ENCODE measurements around the gene SLC22A2. TPM values are rescaled to one million over a fixed set of nuclear protein-coding genes. Genes with fewer than 3 reads are reported as not detected.

The SLC22A2 gene
- total and polyA plus RNA-seq, 4 experiments from 2014 or later = not detected

- Histone ChIP-seq H3K9me3 (ENCODE audit: control insufficient read depth in 1 of 2, low read length in 2 of 2) (no peaks in the 10 kb centered on the region), H3K36me3 (ENCODE audit: insufficient read depth, low read length) (no peaks in the 10 kb centered on the region), H3K27me3 (ENCODE audit: insufficient read depth, low read length) (no peaks in the 10 kb centered on the region), H3K27ac (ENCODE audit: low read depth, low read length) (no peak overlapping the region), H3K4me3 (ENCODE audit: low read length in 2 of 2) (no peak overlapping the region), H3K4me1 (ENCODE audit: insufficient read depth, low read length) (no peaks in the 10 kb centered on the region)
- Mint-ChIP-seq H3K9me3 (no peaks in the 10 kb centered on the region), H3K4me1 (no peaks in the 10 kb centered on the region), H3K27me3 (peaks cover 15% of the 10 kb centered on the region in 2 donors), H3K36me3 (no peaks in the 10 kb centered on the region), H3K4me3 (no peak overlapping the region), H3K27ac (no peak overlapping the region)
- ChIA-PET CTCF (ENCODE audit: partially characterized antibody) (no interaction called here), POLR2A (ENCODE audit: partially characterized antibody) (no interaction called here)
- intact Hi-C loops (cut with micrococcal nuclease) = no loop called here
- DNase-seq = no peak
Observed at GRCh38 chr6:160259143-160259425, 463 bp upstream of the SLC22A2 start.

GRCh38 chr6:160256445-160256844 lies 2.2 kb downstream of the SLC22A2 start:
- no peaks in the 10 kb centered on the region for H3K9me3 Mint-ChIP-seq
- no peak overlapping the region for H3K4me3 Mint-ChIP-seq
- ChIA-PET CTCF (ENCODE audit: partially characterized antibody) (no interaction called here), POLR2A (ENCODE audit: partially characterized antibody) (no interaction called here)
- no peaks in the 10 kb centered on the region for H3K36me3 ChIP-seq (ENCODE audit: insufficient read depth, low read length)
- intact Hi-C loops (cut with micrococcal nuclease) = no loop called here
- DNase-seq = no peak
- H3K36me3 Mint-ChIP-seq = no peaks in the 10 kb centered on the region
- H3K9me3 ChIP-seq (ENCODE audit: control insufficient read depth in 1 of 2, low read length in 2 of 2) = no peaks in the 10 kb centered on the region
- no peak overlapping the region for H3K27ac Mint-ChIP-seq
- no peaks in the 10 kb centered on the region for H3K4me1 Mint-ChIP-seq
- peaks cover 12 to 20% of the 10 kb centered on the region in 2 donors for H3K27me3 Mint-ChIP-seq
- H3K27ac ChIP-seq (ENCODE audit: low read depth, low read length) = no peak overlapping the region
- no peaks in the 10 kb centered on the region for H3K4me1 ChIP-seq (ENCODE audit: insufficient read depth, low read length)
- no peak overlapping the region for H3K4me3 ChIP-seq (ENCODE audit: low read length in 2 of 2)
- H3K27me3 ChIP-seq (ENCODE audit: insufficient read depth, low read length) = no peaks in the 10 kb centered on the region

- ChIA-PET CTCF (ENCODE audit: partially characterized antibody) (no interaction called here), POLR2A (ENCODE audit: partially characterized antibody) (no interaction called here)
- intact Hi-C loops (cut with micrococcal nuclease) = no loop called here
- Mint-ChIP-seq H3K27ac (no peak overlapping the region), H3K36me3 (no peaks in the 10 kb centered on the region), H3K4me1 (no peaks in the 10 kb centered on the region), H3K27me3 (peaks cover 11 to 20% of the 10 kb centered on the region in 2 donors), H3K9me3 (no peaks in the 10 kb centered on the region), H3K4me3 (no peak overlapping the region)
- Histone ChIP-seq H3K9me3 (ENCODE audit: control insufficient read depth in 1 of 2, low read length in 2 of 2) (no peaks in the 10 kb centered on the region), H3K4me1 (ENCODE audit: insufficient read depth, low read length) (no peaks in the 10 kb centered on the region), H3K4me3 (ENCODE audit: low read length in 2 of 2) (no peak overlapping the region), H3K27ac (ENCODE audit: low read depth, low read length) (no peak overlapping the region), H3K27me3 (ENCODE audit: insufficient read depth, low read length) (no peaks in the 10 kb centered on the region), H3K36me3 (ENCODE audit: insufficient read depth, low read length) (no peaks in the 10 kb centered on the region)
- DNase-seq = no peak
Observed at GRCh38 chr6:160254467-160255312, 3.9 kb downstream of the SLC22A2 start.

GRCh38 chr6:160253714-160254113 lies 4.9 kb downstream of the SLC22A2 start:
- no peak overlapping the region for H3K27ac ChIP-seq (ENCODE audit: low read depth, low read length)
- intact Hi-C loops (cut with micrococcal nuclease) = no loop called here
- no peaks in the 10 kb centered on the region for H3K27me3 ChIP-seq (ENCODE audit: insufficient read depth, low read length)
- no peaks in the 10 kb centered on the region for H3K4me1 ChIP-seq (ENCODE audit: insufficient read depth, low read length)
- ChIA-PET POLR2A (ENCODE audit: partially characterized antibody) (no interaction called here), CTCF (ENCODE audit: partially characterized antibody) (no interaction called here)
- Mint-ChIP-seq H3K36me3 (no peaks in the 10 kb centered on the region), H3K4me1 (no peaks in the 10 kb centered on the region), H3K27me3 (peaks cover 6 to 17% of the 10 kb centered on the region in 2 donors), H3K27ac (no peak overlapping the region), H3K4me3 (no peak overlapping the region), H3K9me3 (no peaks in the 10 kb centered on the region)
- H3K9me3 ChIP-seq (ENCODE audit: control insufficient read depth in 1 of 2, low read length in 2 of 2) = no peaks in the 10 kb centered on the region
- no peaks in the 10 kb centered on the region for H3K36me3 ChIP-seq (ENCODE audit: insufficient read depth, low read length)
- DNase-seq = no peak
- no peak overlapping the region for H3K4me3 ChIP-seq (ENCODE audit: low read length in 2 of 2)

- H3K4me1 ChIP-seq (ENCODE audit: insufficient read depth, low read length) = no peaks in the 10 kb centered on the region
- H3K4me1 Mint-ChIP-seq = no peaks in the 10 kb centered on the region
- intact Hi-C loops (cut with micrococcal nuclease) = no loop called here
- no peaks in the 10 kb centered on the region for H3K9me3 ChIP-seq (ENCODE audit: control insufficient read depth in 1 of 2, low read length in 2 of 2)
- H3K9me3 Mint-ChIP-seq = no peaks in the 10 kb centered on the region
- CTCF ChIA-PET (ENCODE audit: partially characterized antibody) = no interaction called here
- no peak overlapping the region for H3K27ac ChIP-seq (ENCODE audit: low read depth, low read length)
- no peak overlapping the region for H3K4me3 Mint-ChIP-seq
- no peaks in the 10 kb centered on the region for H3K36me3 Mint-ChIP-seq
- no peaks in the 10 kb centered on the region for H3K36me3 ChIP-seq (ENCODE audit: insufficient read depth, low read length)
- DNase-seq = no peak
- POLR2A ChIA-PET (ENCODE audit: partially characterized antibody) = no interaction called here
- no peak overlapping the region for H3K4me3 ChIP-seq (ENCODE audit: low read length in 2 of 2)
- H3K27ac Mint-ChIP-seq = no peak overlapping the region
- peaks cover 6 to 19% of the 10 kb centered on the region in 2 donors for H3K27me3 Mint-ChIP-seq
- no peaks in the 10 kb centered on the region for H3K27me3 ChIP-seq (ENCODE audit: insufficient read depth, low read length)
Observed at GRCh38 chr6:160253292-160253691, 5.3 kb downstream of the SLC22A2 start.

- no peak overlapping the region for H3K27ac Mint-ChIP-seq
Observed at GRCh38 chr6:160252073-160252813, 6.4 kb downstream of the SLC22A2 start.

GRCh38 chr6:160249671-160250070 lies 8.9 kb downstream of the SLC22A2 start:
- Mint-ChIP-seq H3K4me1 (no peaks in the 10 kb centered on the region), H3K27me3 (peaks cover 8 to 16% of the 10 kb centered on the region in 2 donors), H3K36me3 (no peaks in the 10 kb centered on the region), H3K4me3 (no peak overlapping the region), H3K27ac (no peak overlapping the region), H3K9me3 (no peaks in the 10 kb centered on the region)
- intact Hi-C loops (cut with micrococcal nuclease) = no loop called here
- DNase-seq = no peak
- no peaks in the 10 kb centered on the region for H3K4me1 ChIP-seq (ENCODE audit: insufficient read depth, low read length)
- ChIA-PET POLR2A (ENCODE audit: partially characterized antibody) (no interaction called here), CTCF (ENCODE audit: partially characterized antibody) (no interaction called here)
- H3K36me3 ChIP-seq (ENCODE audit: insufficient read depth, low read length) = no peaks in the 10 kb centered on the region
- H3K27me3 ChIP-seq (ENCODE audit: insufficient read depth, low read length) = no peaks in the 10 kb centered on the region
- H3K4me3 ChIP-seq (ENCODE audit: low read length in 2 of 2) = no peak overlapping the region
- H3K27ac ChIP-seq (ENCODE audit: low read depth, low read length) = no peak overlapping the region
- no peaks in the 10 kb centered on the region for H3K9me3 ChIP-seq (ENCODE audit: control insufficient read depth in 1 of 2, low read length in 2 of 2)

More at GRCh38 chr6:160252073-160252813, 6.4 kb downstream of the SLC22A2 start:
- intact Hi-C loops (cut with micrococcal nuclease) = no loop called here
- no peak for DNase-seq
- no peaks in the 10 kb centered on the region for H3K36me3 Mint-ChIP-seq
- H3K27me3 Mint-ChIP-seq = peaks cover 8 to 17% of the 10 kb centered on the region in 2 donors
- H3K4me3 Mint-ChIP-seq = no peak overlapping the region
- ChIA-PET CTCF (ENCODE audit: partially characterized antibody) (no interaction called here), POLR2A (ENCODE audit: partially characterized antibody) (no interaction called here)
- Histone ChIP-seq H3K4me3 (ENCODE audit: low read length in 2 of 2) (no peak overlapping the region), H3K9me3 (ENCODE audit: control insufficient read depth in 1 of 2, low read length in 2 of 2) (no peaks in the 10 kb centered on the region), H3K27me3 (ENCODE audit: insufficient read depth, low read length) (no peaks in the 10 kb centered on the region), H3K36me3 (ENCODE audit: insufficient read depth, low read length) (no peaks in the 10 kb centered on the region), H3K4me1 (ENCODE audit: insufficient read depth, low read length) (no peaks in the 10 kb centered on the region), H3K27ac (ENCODE audit: low read depth, low read length) (no peak overlapping the region)
- H3K4me1 Mint-ChIP-seq = no peaks in the 10 kb centered on the region
- no peaks in the 10 kb centered on the region for H3K9me3 Mint-ChIP-seq
